GM21529 (cell line): ENCODE results near the gene RHOC.
A peak's percentile ranks its signal among the peaks of the same experiment; 100 is the strongest.
"Not testable (repeated sequence)": the region's sequence is repeated elsewhere in the genome, so short reads cannot be mapped to it uniquely, and the experiment has no call there.

Experiments
- ATAC-seq: cut with Tn5 transposase; IDR thresholded peaks from one replicate; pipeline ENCODE4 v1.9.1; 2021; ENCODE audit not compliant: unreplicated experiment

The RHOC gene

GRCh38 chr1:112706505-112707220 is at the start of gene RHOC:
Gene RHOC (minus strand): TSS chr1:112707127. CDS start chr1:112703799, 3,328 bp downstream.
- ATAC-seq, result peak; percentile 64

- ATAC-seq, result no peak
Observed at GRCh38 chr1:112754116-112754628, 47.2 kb upstream of the RHOC start.

GRCh38 chr1:112748396-112748795 is 41.5 kb upstream of the RHOC start:
- no peak for ATAC-seq

- no peak for ATAC-seq
Observed at GRCh38 chr1:112744009-112744578, 37.2 kb upstream of the RHOC start.

GRCh38 chr1:112743174-112744008 is 36.5 kb upstream of the RHOC start:
- no peak for ATAC-seq

GRCh38 chr1:112737573-112737972 is 30.6 kb upstream of the RHOC start:
- ATAC-seq, result no peak

GRCh38 chr1:112735752-112736151 is 28.8 kb upstream of the RHOC start:
- no peak for ATAC-seq

GRCh38 chr1:112731451-112731850 is 24.5 kb upstream of the RHOC start:
- no peak for ATAC-seq

GRCh38 chr1:112729909-112730308 is 23.0 kb upstream of the RHOC start:
- ATAC-seq, result no peak

- not testable (repeated sequence) for ATAC-seq
Observed at GRCh38 chr1:112729011-112729410, 22.1 kb upstream of the RHOC start.

- not testable (repeated sequence) for ATAC-seq
Observed at GRCh38 chr1:112728306-112728971, 21.5 kb upstream of the RHOC start.

- ATAC-seq, result no peak
Observed at GRCh38 chr1:112727716-112728115, 20.8 kb upstream of the RHOC start.

- ATAC-seq, result not testable (repeated sequence)
Observed at GRCh38 chr1:112724240-112724639, 17.3 kb upstream of the RHOC start.

GRCh38 chr1:112723511-112723839 is 16.5 kb upstream of the RHOC start:
- no peak for ATAC-seq

GRCh38 chr1:112722601-112723510 is 15.9 kb upstream of the RHOC start:
- no peak for ATAC-seq

GRCh38 chr1:112721966-112722524 is 15.1 kb upstream of the RHOC start:
- no peak for ATAC-seq

GRCh38 chr1:112721294-112721693 is 14.4 kb upstream of the RHOC start:
- not testable (repeated sequence) for ATAC-seq

- ATAC-seq, result no peak
Observed at GRCh38 chr1:112720800-112721199, 13.9 kb upstream of the RHOC start.

- no peak for ATAC-seq
Observed at GRCh38 chr1:112719706-112720105, 12.8 kb upstream of the RHOC start.
